Measurements from ENCODE around the gene TCFL5.

Gene TCFL5

DNA sequence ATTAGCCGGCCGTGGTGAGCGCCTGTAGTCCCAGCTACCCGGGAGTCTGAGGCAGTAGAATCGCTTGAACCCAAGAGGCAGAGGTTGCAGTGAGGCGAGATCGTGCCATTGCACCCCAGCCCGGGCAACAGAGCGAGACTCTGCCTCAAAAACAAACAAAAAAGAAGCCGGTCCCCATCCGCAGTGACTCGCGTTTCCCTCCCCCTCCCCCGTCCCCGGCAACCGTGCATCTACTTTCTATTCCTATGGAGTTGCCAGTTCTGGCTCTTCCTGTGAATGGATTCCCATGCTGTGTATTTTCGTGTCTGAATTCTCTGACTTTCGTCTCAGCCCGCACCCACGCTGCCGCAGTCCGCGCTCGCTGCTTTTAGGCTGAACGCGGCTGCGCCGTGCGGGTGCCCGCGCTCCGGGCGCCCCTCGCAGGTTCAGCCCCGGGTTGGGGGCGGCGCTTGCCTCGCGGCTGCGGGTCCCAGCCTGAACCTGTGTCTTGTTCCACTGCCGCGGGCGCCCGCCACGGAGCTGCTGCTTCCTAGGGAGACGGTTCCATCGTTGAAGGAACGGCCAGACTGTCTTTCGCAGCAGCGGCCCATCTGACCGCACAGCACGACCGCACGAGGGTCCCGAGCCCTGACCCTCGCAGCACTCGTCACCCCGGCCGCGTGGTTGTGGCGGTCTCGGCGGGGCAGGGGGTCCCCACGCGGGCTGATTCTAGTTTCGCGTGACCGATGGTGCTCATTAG is 66.4 kb downstream of the TCFL5 start:
- peak overlapping the region; percentile 58 for H3K4me3 ChIP-seq (ENCODE audit: low read length)

DNA sequence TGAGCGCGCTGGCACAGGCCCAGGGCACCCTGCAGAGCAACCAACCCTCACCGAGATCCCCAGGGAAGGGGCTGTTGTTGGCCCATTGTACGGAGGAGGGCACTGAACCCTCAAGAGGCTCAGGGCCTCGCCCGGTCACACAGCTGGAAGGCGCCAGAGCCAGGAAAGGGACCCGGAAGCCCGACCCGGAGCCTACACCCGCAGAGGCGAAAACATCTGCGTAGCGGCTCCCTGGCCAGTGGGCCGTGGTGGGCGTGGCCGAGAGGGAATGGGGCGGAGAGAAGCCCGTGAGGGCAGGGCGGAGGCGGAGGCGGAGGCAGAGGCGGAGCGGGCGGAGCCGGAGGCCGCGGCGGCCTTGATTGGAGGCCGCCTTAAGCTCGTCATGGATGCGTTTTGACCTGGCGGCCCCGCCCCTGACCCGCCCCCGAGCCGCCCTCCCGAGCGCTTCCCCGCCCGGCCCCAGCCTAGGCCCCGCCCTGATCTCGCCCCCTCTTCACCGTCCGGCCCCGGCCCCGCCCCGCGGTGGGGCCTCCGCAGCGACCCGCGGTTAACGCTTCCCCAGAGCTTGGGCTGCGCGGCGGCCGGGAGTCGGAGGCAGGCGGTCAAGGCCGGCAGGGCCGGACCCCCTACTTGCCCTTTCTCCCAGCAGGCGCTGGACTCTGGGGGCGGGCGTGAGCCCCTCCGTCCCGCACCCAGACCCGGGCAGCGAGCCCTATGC is 67.5 kb downstream of the TCFL5 start:
- Histone ChIP-seq H3K4me3 (ENCODE audit: low read length) (peak overlapping the region; percentile 58), H3K9me3 (ENCODE audit: low read length) (no peaks in the 10 kb centered on the region), H3K27me3 (ENCODE audit: insufficient read depth, low read length) (peaks cover 4% of the 10 kb centered on the region), H3K4me1 (ENCODE audit: insufficient read depth, low read length) (peaks cover 23% of the 10 kb centered on the region), H3K36me3 (ENCODE audit: insufficient read depth, low read length) (peaks cover 16% of the 10 kb centered on the region), H2AFZ (ENCODE audit: low read depth, low read length) (peak overlapping the region; percentile 82)

More for the DNA sequence above, 66.4 kb downstream of the TCFL5 start:
- Histone ChIP-seq H3K27me3 (ENCODE audit: insufficient read depth, low read length) (peaks cover 4% of the 10 kb centered on the region), H3K9me3 (ENCODE audit: low read length) (no peaks in the 10 kb centered on the region), H2AFZ (ENCODE audit: low read depth, low read length) (peak overlapping the region; percentile 82), H3K36me3 (ENCODE audit: insufficient read depth, low read length) (peaks cover 26% of the 10 kb centered on the region), H3K4me1 (ENCODE audit: insufficient read depth, low read length) (peaks cover 23% of the 10 kb centered on the region)

DNA sequence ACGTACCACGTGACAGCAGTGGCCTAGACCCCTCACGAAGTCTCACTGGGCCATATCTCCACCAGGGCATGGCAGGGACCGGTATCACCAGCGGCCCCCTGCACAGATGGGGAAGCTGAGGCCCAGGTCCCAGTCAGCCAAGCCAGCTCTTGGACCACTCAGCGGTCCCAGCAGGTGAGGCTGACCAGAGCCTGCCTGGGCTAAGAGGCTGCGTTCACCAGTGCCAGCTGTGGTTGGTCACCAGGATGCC is 67.9 kb downstream of the TCFL5 start:
- Histone ChIP-seq H3K27me3 (ENCODE audit: insufficient read depth, low read length) (peaks cover 4% of the 10 kb centered on the region), H3K4me3 (ENCODE audit: low read length) (peak overlapping the region; percentile 36), H3K4me1 (ENCODE audit: insufficient read depth, low read length) (peaks cover 23% of the 10 kb centered on the region), H3K36me3 (ENCODE audit: insufficient read depth, low read length) (peaks cover 11% of the 10 kb centered on the region), H3K9me3 (ENCODE audit: low read length) (no peaks in the 10 kb centered on the region), H2AFZ (ENCODE audit: low read depth, low read length) (peak overlapping the region; percentile 52)

DNA sequence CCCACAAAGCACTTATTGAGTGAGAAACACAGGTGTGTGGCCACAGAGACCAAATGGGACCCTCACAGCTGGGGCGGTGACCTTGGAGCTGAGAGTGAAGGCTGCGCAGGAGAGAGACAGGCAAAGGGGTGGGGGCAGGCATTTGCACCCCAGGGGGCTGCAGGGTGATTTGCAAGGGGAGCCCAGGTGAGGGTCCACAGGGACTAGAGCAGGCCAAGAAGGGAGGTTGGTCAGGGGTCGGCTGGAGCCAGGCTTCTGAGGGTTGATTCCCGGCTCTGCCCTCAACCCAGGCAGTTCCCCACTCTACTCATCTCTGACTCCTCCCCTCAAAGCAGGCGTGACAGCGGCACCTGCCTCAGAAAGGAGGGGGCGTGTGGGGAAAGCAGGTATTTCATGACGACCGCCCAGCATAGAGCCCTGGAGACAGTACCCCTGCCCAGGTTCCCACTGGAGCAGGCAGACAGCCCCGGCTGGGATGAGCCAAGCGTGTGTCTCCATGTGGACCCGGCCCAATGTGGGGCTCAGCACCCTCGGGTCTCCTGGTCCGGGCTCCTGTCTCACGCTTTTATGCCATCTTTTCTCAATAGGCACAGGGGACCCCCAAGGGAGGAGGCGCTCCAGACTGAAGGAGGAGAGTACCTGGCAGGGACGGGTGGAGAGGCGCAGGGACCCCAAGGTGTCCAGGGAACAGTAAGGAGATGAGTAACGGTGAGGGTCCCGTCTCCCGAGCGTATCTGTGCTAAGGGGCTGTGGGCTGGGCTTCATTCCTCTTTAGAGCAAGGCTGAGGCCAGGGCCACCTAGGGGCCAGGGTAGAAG is 68.5 kb downstream of the TCFL5 start:
- Histone ChIP-seq H3K36me3 (ENCODE audit: insufficient read depth, low read length) (peaks cover 6% of the 10 kb centered on the region), H2AFZ (ENCODE audit: low read depth, low read length) (no peak overlapping the region), H3K4me3 (ENCODE audit: low read length) (no peak overlapping the region), H3K4me1 (ENCODE audit: insufficient read depth, low read length) (peaks cover 23% of the 10 kb centered on the region), H3K9me3 (ENCODE audit: low read length) (no peaks in the 10 kb centered on the region), H3K27me3 (ENCODE audit: insufficient read depth, low read length) (peaks cover 4% of the 10 kb centered on the region)

DNA sequence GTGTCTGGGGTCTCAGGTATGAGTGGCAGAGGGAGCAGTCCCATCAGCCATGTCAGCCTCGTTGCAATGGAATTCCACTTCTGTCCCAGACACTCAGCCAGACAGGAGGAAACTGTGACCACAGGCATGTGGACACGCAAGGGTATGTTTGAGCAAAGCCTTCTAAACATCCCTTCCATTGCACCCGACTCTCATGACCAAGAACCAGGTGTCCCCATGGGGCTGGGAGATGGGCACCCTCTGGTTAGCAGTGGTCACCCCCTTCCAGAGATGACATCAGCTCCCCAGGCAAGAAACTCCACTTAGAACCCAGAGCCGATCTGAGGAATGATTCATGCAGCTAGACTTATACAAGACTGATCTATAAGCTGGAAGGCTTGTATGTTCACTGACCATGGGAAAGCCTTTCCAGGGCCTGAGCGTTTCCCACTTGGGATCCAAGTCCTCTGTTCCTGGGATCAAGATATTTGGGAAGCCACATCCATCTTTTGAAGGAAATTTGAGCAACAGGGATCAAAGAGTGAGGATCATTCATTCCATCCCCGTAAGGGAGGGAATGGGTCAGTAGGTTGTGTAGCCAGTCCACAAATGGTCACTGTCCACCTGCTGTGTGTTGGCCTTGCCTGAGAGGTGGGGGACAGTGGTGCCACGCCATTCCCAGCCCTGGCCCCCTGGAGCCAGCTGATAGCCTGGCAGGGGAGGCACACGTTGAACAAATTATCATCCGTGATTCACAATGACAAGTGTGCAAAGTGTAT is 69.3 kb downstream of the TCFL5 start:
- H2AFZ ChIP-seq (ENCODE audit: low read depth, low read length) = no peak overlapping the region
- H3K9me3 ChIP-seq (ENCODE audit: low read length) = no peaks in the 10 kb centered on the region
- H3K27me3 ChIP-seq (ENCODE audit: insufficient read depth, low read length) = peaks cover 4% of the 10 kb centered on the region
- H3K36me3 ChIP-seq (ENCODE audit: insufficient read depth, low read length) = no peaks in the 10 kb centered on the region
- peaks cover 19% of the 10 kb centered on the region for H3K4me1 ChIP-seq (ENCODE audit: insufficient read depth, low read length)
- H3K4me3 ChIP-seq (ENCODE audit: low read length) = no peak overlapping the region

DNA sequence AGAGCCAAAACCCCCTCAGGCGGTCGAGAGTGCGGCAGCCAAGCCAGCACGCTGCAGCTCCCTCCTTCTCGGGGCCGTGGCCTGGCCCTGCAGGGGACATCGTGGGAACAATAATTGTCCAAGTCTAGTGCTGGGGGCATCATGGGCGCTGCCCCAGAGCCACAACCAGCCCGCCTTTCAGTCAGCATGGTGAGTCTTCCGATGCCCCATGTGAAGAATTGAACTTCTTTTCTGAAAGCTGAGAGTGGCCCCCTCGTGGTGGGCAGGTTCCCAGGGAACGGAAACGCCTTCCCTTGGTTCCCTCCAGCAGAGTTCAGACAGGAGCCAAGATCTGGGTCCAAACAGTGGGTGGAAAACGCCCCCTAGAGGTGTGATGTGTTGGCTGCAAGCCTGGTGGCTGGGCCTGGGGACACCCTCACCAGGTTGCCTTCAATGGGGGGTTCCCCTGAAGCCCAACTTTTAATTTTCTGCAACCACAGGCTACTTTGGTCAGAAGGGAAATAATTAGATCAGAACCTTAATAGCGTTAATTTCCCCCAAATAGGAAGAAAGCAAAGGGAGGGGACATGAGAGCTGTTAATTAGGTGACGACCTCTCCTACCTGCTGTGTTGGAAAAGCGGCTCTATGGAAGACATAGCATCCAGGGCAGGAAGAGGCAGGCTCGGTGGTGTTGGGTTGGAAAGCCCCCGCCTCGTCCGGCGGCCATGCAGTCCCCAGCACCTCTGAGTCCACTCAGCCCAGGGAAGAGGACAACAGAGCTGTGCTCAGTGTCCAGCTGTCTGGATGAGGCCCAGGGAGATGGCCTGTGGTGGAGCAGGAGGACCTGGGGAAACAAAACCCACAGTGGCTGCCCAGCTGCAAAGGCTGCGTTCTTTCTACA is 70.1 kb downstream of the TCFL5 start:
- H3K27me3 ChIP-seq (ENCODE audit: insufficient read depth, low read length) = peaks cover 4% of the 10 kb centered on the region
- no peaks in the 10 kb centered on the region for H3K9me3 ChIP-seq (ENCODE audit: low read length)
- no peaks in the 10 kb centered on the region for H3K36me3 ChIP-seq (ENCODE audit: insufficient read depth, low read length)
- H2AFZ ChIP-seq (ENCODE audit: low read depth, low read length) = no peak overlapping the region
- no peak overlapping the region for H3K4me3 ChIP-seq (ENCODE audit: low read length)
- peaks cover 13% of the 10 kb centered on the region for H3K4me1 ChIP-seq (ENCODE audit: insufficient read depth, low read length)

Data from neuron (in vitro differentiated cells).